Measurements from ENCODE around the gene CD44.

- no peak for TF ChIP-seq CTCF (conservative IDR thresholded peaks at IDR 0.05 in 1 of 2, IDR thresholded peaks at IDR 0.05 in 1 of 2; ENCODE audit: extremely low read depth in 1 of 2, insufficient read depth in 1 of 2, low read depth in 1 of 2, low read length in 2 of 2)
- no peak for TF ChIP-seq EZH2 (IDR thresholded peaks at IDR 0.05; ENCODE audit: borderline replicate concordance, low read length)
Observed at GRCh38 chr11:35235936-35236666, 97.1 kb downstream of the CD44 start.
